MCF 10A (cell line): Measurements from ENCODE around the gene RABGAP1. TPM values are rescaled to one million over a fixed set of nuclear protein-coding genes. Genes with fewer than 3 reads are reported as not detected.

Source experiments
- BruUV-seq: library from RNA; stranded (reverse); fragments of 400-500 nt; replicated peaks from 2 replicates; lab custom pipeline; 2021; lab: Mats Ljungman, UMichigan
- CTCF ChIA-PET: fragments of 300-600 bp; sonication (Branson Sonifier 250); formaldehyde crosslinking; extraction: SDS; loops from one replicate; lab custom pipeline; 2021; ENCODE audit warnings: antibody characterized with exemption, inconsistent platforms; lab: Yijun Ruan, JAX
- POLR2A ChIA-PET: fragments of 300-600, 350-650 bp; sonication (Branson Sonifier 250); formaldehyde crosslinking; extraction: SDS; loops from one replicate; lab custom pipeline; 2020; ENCODE audit warnings: antibody characterized with exemption, inconsistent platforms; lab: Yijun Ruan, JAX
- DNase-seq: peaks from one replicate; pipeline ENCODE4 v3.0.0-alpha.2; 2018; ENCODE audit not compliant: unreplicated experiment
- H3K27ac Mint-ChIP-seq: one replicate; pipeline ENCODE4 v1.8.0; 2022; ENCODE audit warnings: mild to moderate bottlenecking, low read depth, mixed read lengths; ENCODE audit not compliant: unreplicated experiment
- H3K27me3 Mint-ChIP-seq: one replicate; pipeline ENCODE4 v1.8.0; 2022; ENCODE audit warnings: mixed read lengths; ENCODE audit not compliant: insufficient read depth, unreplicated experiment
- H3K36me3 Mint-ChIP-seq: one replicate; pipeline ENCODE4 v1.8.0; 2022; ENCODE audit warnings: mild to moderate bottlenecking, moderate library complexity, mixed read lengths; ENCODE audit not compliant: insufficient read depth, unreplicated experiment
- H3K4me1 Mint-ChIP-seq: one replicate; pipeline ENCODE4 v1.8.0; 2022; ENCODE audit warnings: mixed read lengths; ENCODE audit not compliant: insufficient read depth, unreplicated experiment
- H3K4me3 Mint-ChIP-seq: one replicate; pipeline ENCODE4 v1.8.0; 2022; ENCODE audit warnings: mild to moderate bottlenecking, moderate library complexity, mixed read lengths; ENCODE audit not compliant: unreplicated experiment
- H3K9me3 Mint-ChIP-seq: one replicate; pipeline ENCODE4 v1.8.0; 2022; ENCODE audit warnings: mixed read lengths; ENCODE audit not compliant: unreplicated experiment
- CTCF ChIP-seq: fragments of 200-600 bp; IDR thresholded peaks from one replicate; pipeline ENCODE4 v1.8.0; 2022; ENCODE audit warnings: antibody characterized with exemption, mild to moderate bottlenecking; ENCODE audit not compliant: unreplicated experiment
- intact Hi-C: fragments of 100-400 bp; cut with micrococcal nuclease; formaldehyde crosslinking; loops from 2 replicates; pipeline ENCODE4 v1.14.1; 2022
- total RNA-seq: library from RNA; stranded (reverse); gene quantifications from 2 replicates; pipeline ENCODE4 v1.2.3, GENCODE V29; 2022

RABGAP1 gene
- total RNA-seq, 1 experiment from 2014 or later: 43.1 TPM

- no peak for TF ChIP-seq CTCF
- no peaks in the 10 kb centered on the region for H3K9me3 Mint-ChIP-seq
- no peaks in the 10 kb centered on the region for H3K36me3 Mint-ChIP-seq
- no peak for DNase-seq
- H3K27ac Mint-ChIP-seq: no peak overlapping the region
- no TSS peak for BruUV-seq
- intact Hi-C loops: no loop called here
- H3K4me1 Mint-ChIP-seq: no peaks in the 10 kb centered on the region
- ChIA-PET POLR2A (no interaction called here), CTCF (no interaction called here)
- no peaks in the 10 kb centered on the region for H3K27me3 Mint-ChIP-seq
- no peak overlapping the region for H3K4me3 Mint-ChIP-seq
These were observed 210.1 kb downstream of the RABGAP1 start for GRCh38 chr9:123150708-123151503.

Other genes with a start within 250 kb of the RABGAP1 start
- gene OR1L4, start 217.0 kb upstream of the RABGAP1 start, total RNA-seq: not detected in 2 replicates
- gene OR1L6, start 198.7 kb upstream of the RABGAP1 start, total RNA-seq: not detected in 2 replicates
- not detected in 2 replicates for gene OR5C1, start 152.1 kb upstream of the RABGAP1 start, total RNA-seq
- gene OR1K1, start 140.9 kb upstream of the RABGAP1 start, total RNA-seq: not detected in 2 replicates
- 11.1 and 11.2 TPM in 2 replicates for gene PDCL, start 112.4 kb upstream of the RABGAP1 start, total RNA-seq
- gene RC3H2, start 35.7 kb upstream of the RABGAP1 start, total RNA-seq: 52.4 and 59.1 TPM in 2 replicates
- gene ZBTB6, start 27.7 kb upstream of the RABGAP1 start, total RNA-seq: 8.5 and 10.4 TPM in 2 replicates
- gene ZBTB26, start 9.5 kb upstream of the RABGAP1 start, total RNA-seq: 4.0 and 5.7 TPM in 2 replicates
- 0.37 TPM in 1 of 2 replicates, not detected in the other for gene GPR21, start 92.6 kb downstream of the RABGAP1 start, total RNA-seq